GM23248 (cell line): ENCODE measurements around the gene AARSD1. TPM values are rescaled to one million over a fixed set of nuclear protein-coding genes. Genes with fewer than 3 reads are reported as not detected.
"Not testable (repeated sequence)": the region's sequence is repeated elsewhere in the genome, so short reads cannot be mapped to it uniquely, and the experiment has no call there.

Experiments
- DNase-seq: peaks from one replicate; pipeline ENCODE4 v3.0.0-alpha.2; 2015
- H2AFZ ChIP-seq: fragments of 200-600 bp; sonication (generic); 2 replicates; pipeline ENCODE4 v1.6.1; 2016; ENCODE audit warnings: antibody characterized with exemption
- H3F3A ChIP-seq: fragments of 200-600 bp; sonication (generic); 2 replicates; pipeline ENCODE4 v1.6.1; 2016; ENCODE audit warnings: mild to moderate bottlenecking, antibody characterized with exemption, mixed run types; ENCODE audit not compliant: insufficient read depth
- H3K27ac ChIP-seq: fragments of 200-600 bp; sonication (generic); 2 replicates; pipeline ENCODE4 v1.5.1; 2016; ENCODE audit warnings: mild to moderate bottlenecking
- H3K27me3 ChIP-seq: fragments of 200-600 bp; sonication (generic); replicated peaks from 2 replicates; pipeline ENCODE4 v1.6.1; 2016; ENCODE audit warnings: mild to moderate bottlenecking; ENCODE audit not compliant: insufficient read depth
- H3K36me3 ChIP-seq: fragments of 200-600 bp; sonication (generic); 2 replicates; pipeline ENCODE4 v1.6.1; 2016; ENCODE audit warnings: low read depth, mild to moderate bottlenecking
- H3K4me1 ChIP-seq: fragments of 200-600 bp; sonication (generic); 2 replicates; pipeline ENCODE4 v1.6.1; 2016; ENCODE audit warnings: mild to moderate bottlenecking; ENCODE audit not compliant: insufficient read depth
- H3K4me2 ChIP-seq: fragments of 200-600 bp; sonication (generic); one replicate; pipeline ENCODE4 v1.6.1; 2016; ENCODE audit warnings: mild to moderate bottlenecking; ENCODE audit not compliant: unreplicated experiment
- H3K4me3 ChIP-seq: fragments of 200-600 bp; sonication (generic); 2 replicates; pipeline ENCODE4 v1.5.1; 2016; ENCODE audit warnings: mild to moderate bottlenecking
- H3K79me2 ChIP-seq: fragments of 200-600 bp; sonication (generic); 2 replicates; pipeline ENCODE4 v1.6.1; 2016; ENCODE audit warnings: mild to moderate bottlenecking; ENCODE audit not compliant: insufficient read depth
- H3K9ac ChIP-seq: fragments of 200-600 bp; sonication (generic); 2 replicates; pipeline ENCODE4 v1.6.1; 2016; ENCODE audit warnings: mild to moderate bottlenecking
- H3K9me2 ChIP-seq: fragments of 200-600 bp; sonication (generic); 2 replicates; pipeline ENCODE4 v1.6.1; 2016; ENCODE audit warnings: mixed run types, mild to moderate bottlenecking, moderate library complexity; ENCODE audit not compliant: insufficient read depth
- H3K9me3 ChIP-seq: fragments of 200-600 bp; sonication (generic); one replicate; pipeline ENCODE4 v1.6.1; 2017; ENCODE audit warnings: low read depth
- H4K20me1 ChIP-seq: fragments of 200-600 bp; sonication (generic); 2 replicates; pipeline ENCODE4 v1.6.0; 2016; ENCODE audit not compliant: insufficient read depth
- EZH2 ChIP-seq: fragments of 200-600 bp; sonication (generic); IDR thresholded peaks from 2 replicates; pipeline ENCODE4 v1.6.1; 2018; ENCODE audit warnings: antibody characterized with exemption, mild to moderate bottlenecking; ENCODE audit not compliant: insufficient read depth, poor library complexity, severe bottlenecking
- EZH2phosphoT487 ChIP-seq: fragments of 200-600 bp; sonication (generic); IDR thresholded peaks from 2 replicates; pipeline ENCODE4 v1.6.1; 2018; ENCODE audit warnings: antibody characterized with exemption, moderate library complexity, mild to moderate bottlenecking, low read depth; ENCODE audit not compliant: insufficient read depth
- WGBS, 2 experiments: methylation state at CpG; one replicate each; pipeline ENCODE4 v1.1.6; 2015 to 2017; ENCODE audit warnings: low lambda C conversion rate in 2 of 2, low coverage in 1 of 2; ENCODE audit errors: missing lambda C conversion rate in 2 of 2; 5-methylcytosine and 5-hydroxymethylcytosine counted together
- in situ Hi-C: fragments of 300-500 bp; cut with MboI; formaldehyde crosslinking; loops from 2 replicates; pipeline ENCODE4 v1.15.0; 2020
- polyA plus RNA-seq: library from polyadenylated mRNA; unstranded; fragments of >200 nt; fragmentation: Nextera tagmentation; extraction: Ambion mirVana; gene quantifications from 2 replicates; pipeline ENCODE4 v1.2.1, GENCODE V29; 2016
- total RNA-seq: library from RNA; depleted of rRNA; stranded (reverse); fragments of >200 nt; shearing (Covaris generic); gene quantifications from 2 replicates; pipeline ENCODE4 v1.2.3, GENCODE V29; 2014

Gene AARSD1
- total and polyA plus RNA-seq, 2 experiments from 2014 or later = 24.9 to 46.1 TPM

- no peak for TF ChIP-seq EZH2
- no peak for TF ChIP-seq EZH2phosphoT487
- no peaks in the 10 kb centered on the region for H3K9me3 ChIP-seq
- H4K20me1 ChIP-seq = no peaks in the 10 kb centered on the region
- no peak for DNase-seq
- peak overlapping the region; percentile 94 for H3K4me2 ChIP-seq
- H3K27ac ChIP-seq = peak overlapping the region; percentile 93
- H3K79me2 ChIP-seq = peaks cover 44% of the 10 kb centered on the region
- peaks cover 38% of the 10 kb centered on the region for H3K36me3 ChIP-seq
- H2AFZ ChIP-seq = peak overlapping the region; percentile 63; the same call in 1 of the 2 replicates
- H3K9me2 ChIP-seq = no peaks in the 10 kb centered on the region
- in situ Hi-C loops = loop anchor here (5.0 kb wide), 1 partner anchor 52 kb away; no protein-coding TSS in a partner anchor
- H3K9ac ChIP-seq = peak overlapping the region; percentile 97
- H3K4me1 ChIP-seq = peaks cover 30% of the 10 kb centered on the region
- peaks cover 54% of the 10 kb centered on the region for H3F3A ChIP-seq
- H3K4me3 ChIP-seq = peak overlapping the region; percentile 88
- no peaks in the 10 kb centered on the region for H3K27me3 ChIP-seq
- 9 to 11% methylated on average over 10 of the region's 10 CpGs for WGBS, 2 experiments
Observed at GRCh38 chr17:42999003-42999525, 34.8 kb upstream of the AARSD1 start.

- H3K36me3 ChIP-seq = peaks cover 36% of the 10 kb centered on the region
- H3K79me2 ChIP-seq = peaks cover 44% of the 10 kb centered on the region
- H2AFZ ChIP-seq = peak within 1 kb of the TSS; percentile 83
- no peak for TF ChIP-seq EZH2phosphoT487
- no peak for TF ChIP-seq EZH2
- peak within 1 kb of the TSS; percentile 93 for H3K27ac ChIP-seq
- H3K9ac ChIP-seq = peak within 1 kb of the TSS; percentile 97
- H3K27me3 ChIP-seq = no peaks in the 10 kb centered on the region
- H3K9me2 ChIP-seq = no peaks in the 10 kb centered on the region
- H3K4me2 ChIP-seq = peak within 1 kb of the TSS; percentile 94
- peak; percentile 100 for DNase-seq
- H3K4me1 ChIP-seq = peaks cover 24% of the 10 kb centered on the region
- H3F3A ChIP-seq = peaks cover 47% of the 10 kb centered on the region
- in situ Hi-C loops = loop anchor here (5.0 kb wide), 1 partner anchor 51 kb away; no protein-coding TSS in a partner anchor
- H3K9me3 ChIP-seq = no peaks in the 10 kb centered on the region
- 1% methylated on average over 46 to 49 of the region's 49 CpGs for WGBS, 2 experiments
- peak within 1 kb of the TSS; percentile 88 for H3K4me3 ChIP-seq
- no peaks in the 10 kb centered on the region for H4K20me1 ChIP-seq
Observed at GRCh38 chr17:42997984-42998938, 34.0 kb upstream of the AARSD1 start, which contains the start of gene RPL27. Gene RPL27 (plus strand): TSS chr17:42998419. CDS start chr17:42998751, 332 bp downstream.

GRCh38 chr17:42997390-42997983 is 33.2 kb upstream of the AARSD1 start:
- WGBS, 2 experiments = 31 to 39% methylated on average over 5 of the region's 5 CpGs
- Histone ChIP-seq H4K20me1 (no peaks in the 10 kb centered on the region), H3K4me1 (peaks cover 24% of the 10 kb centered on the region), H3K9me3 (no peaks in the 10 kb centered on the region), H2AFZ (peak overlapping the region; percentile 83), H3K36me3 (peaks cover 37% of the 10 kb centered on the region), H3K79me2 (peaks cover 40% of the 10 kb centered on the region), H3K4me3 (peak overlapping the region; percentile 60), H3F3A (peaks cover 39% of the 10 kb centered on the region), H3K27me3 (no peaks in the 10 kb centered on the region), H3K27ac (peak overlapping the region; percentile 46), H3K9ac (peak overlapping the region; percentile 68), H3K4me2 (peak overlapping the region; percentile 83), H3K9me2 (no peaks in the 10 kb centered on the region)
- TF ChIP-seq EZH2phosphoT487 (no peak), EZH2 (no peak)
- no peak for DNase-seq
- in situ Hi-C loops = loop anchor here (5.0 kb wide), 1 partner anchor 50 kb away; no protein-coding TSS in a partner anchor

GRCh38 chr17:42993913-42994312 is 29.7 kb upstream of the AARSD1 start:
- H3K27ac ChIP-seq, in situ Hi-C loops: not testable (repeated sequence)

More at GRCh38 chr17:42993913-42994312, 29.7 kb upstream of the AARSD1 start:
- H4K20me1 ChIP-seq, DNase-seq, H3K9me3 ChIP-seq, H3K9me2 ChIP-seq, H3K27me3 ChIP-seq, H3K9ac ChIP-seq, H3K4me2 ChIP-seq, H2AFZ ChIP-seq, H3K79me2 ChIP-seq, H3K4me3 ChIP-seq: not testable (repeated sequence)
- 85% methylated on average over 10 of the region's 10 CpGs for WGBS, 2 experiments
- Histone ChIP-seq H3K36me3 (peaks cover 23% of the 10 kb centered on the region; the same call in 1 of the 2 replicates), H3F3A (peaks cover 35% of the 10 kb centered on the region), H3K4me1 (peaks cover 31% of the 10 kb centered on the region)
